Ovary (tissue), 9 donors: ENCODE data around the gene SIL1. TPM values are rescaled to one million over a fixed set of nuclear protein-coding genes. Genes with fewer than 3 reads are reported as not detected.
"Not testable (repeated sequence)": the region's sequence is repeated elsewhere in the genome, so short reads cannot be mapped to it uniquely, and the experiment has no call there.

Source experiments
- DNase-seq, 5 donors: peaks; one replicate each; pipeline ENCODE4 v3.0.0-alpha.2; 2019 to 2020
- H3K27ac ChIP-seq, 2 donors: fragments of 200-600 bp; one replicate each; pipeline versions ENCODE4 v1.5.1 to v1.8.0; 2019 to 2022
- H3K27me3 ChIP-seq: fragments of 200-600 bp; one replicate; pipeline ENCODE4 v1.8.0; 2022
- H3K36me3 ChIP-seq: fragments of 200-600 bp; sonication (generic); one replicate; pipeline ENCODE4 v1.5.1; 2019
- H3K4me1 ChIP-seq: one replicate; pipeline ENCODE4 v1.8.1; 2013; ENCODE audit warnings: mild to moderate bottlenecking, moderate library complexity; ENCODE audit not compliant: insufficient read depth
- H3K4me3 ChIP-seq: fragments of 200-600 bp; sonication (generic); one replicate; pipeline ENCODE4 v1.5.1; 2017
- H3K9me3 ChIP-seq, 2 donors: fragments of 200-600 bp in 1 of 2; sonication (generic) in 1 of 2; one replicate each; pipeline versions ENCODE4 v1.5.1 to v1.8.1; 2013 to 2019; ENCODE audit warnings: mild to moderate bottlenecking in 1 of 2, moderate library complexity in 1 of 2
- CTCF ChIP-seq, 3 donors: fragments of 450-650 bp in 2 of 3; fragments of 200-600 bp in 1 of 3; IDR thresholded peaks; one replicate each; pipeline versions ENCODE4 v1.5.1 to v1.8.0; 2016 to 2022; ENCODE audit warnings: antibody characterized with exemption in 3 of 3, mild to moderate bottlenecking in 1 of 3
- EP300 ChIP-seq: sonication (generic); formaldehyde crosslinking; IDR thresholded peaks from one replicate; pipeline ENCODE4 v1.6.1; 2017; ENCODE audit warnings: antibody characterized with exemption
- POLR2A ChIP-seq: fragments of 450-650 bp; IDR thresholded peaks from one replicate; pipeline ENCODE4 v1.6.1; 2017; ENCODE audit warnings: antibody characterized with exemption, mild to moderate bottlenecking, moderate library complexity
- WGBS, 3 donors: extraction: QIAGEN DNeasy Blood & Tissue Kit in 1 of 3; methylation state at CpG; one replicate each; pipeline versions ENCODE4 v1.1.5 to v1.1.7; 2013 to 2017; 5-methylcytosine and 5-hydroxymethylcytosine counted together
- intact Hi-C, 4 donors: fragments of 100-400 bp; cut with DNase I; formaldehyde crosslinking; loops; one replicate each; pipeline versions ENCODE4 v1.11.0 to v1.15.1; 2022 to 2023
- polyA plus RNA-seq, 2 donors: library from polyadenylated mRNA; stranded (reverse); fragments of 200-250 nt in 1 of 2; fragments of 350-450 nt in 1 of 2; fragmentation: Illumina TruSeq in 1 of 2; extraction: RNeasy Lipid Tissue Mini Kit (QIAGEN cat#74804) in 1 of 2; gene quantifications; one replicate each; pipeline ENCODE4 v1.2.3, GENCODE V29; 2013 to 2014
- total RNA-seq, 7 donors: library from RNA; depleted of rRNA in 2 of 7; stranded (reverse); fragments of >200 nt in 2 of 7; fragmentation: NEBNext Ultra II Directional in 3 of 7; extraction: Animal tissue kit (Norgen Biotek cat#: 25700) in 3 of 7; gene quantifications; one replicate each; pipeline versions ENCODE4 v1.1.0 to v1.2.4, GENCODE V29; 2016 to 2023
- donor health status: DM: no; HTN: no; CAD: no; lungs with moderate emphysema.
- donor health status: DM: no; HTN: no; CAD: no.
- donor health status: Bipolar disorder and iron deficiency.
- donor health status: DM: yes; HTN: yes; CAD: no.
- donor health status: DM: no; HTN: no; CAD: no.
- donor health status: DM: yes; HTN: yes; CAD: no.

The SIL1 gene
- total and polyA plus RNA-seq, 9 donors = 15.7 to 93.0 (median 34.9) TPM

GRCh38 chr5:139178935-139179334 lies 19.2 kb downstream of the SIL1 start:
- Histone ChIP-seq H3K4me3 (no peak overlapping the region), H3K4me1 (peaks cover 29% of the 10 kb centered on the region)
- 10 to 14% (median 11%) methylated on average over 1 of the region's 1 CpG for WGBS, 3 donors

GRCh38 chr5:139178589-139178917 lies 19.6 kb downstream of the SIL1 start:
- Histone ChIP-seq H3K4me3 (no peak overlapping the region), H3K27me3 (no peaks in the 10 kb centered on the region), H3K4me1 (peaks cover 29% of the 10 kb centered on the region), H3K36me3 (no peaks in the 10 kb centered on the region), H3K27ac (peak overlapping the region in 1 of 2 donors; percentile 70), H3K9me3 (no peaks in the 10 kb centered on the region)
- TF ChIP-seq EP300 = no peak
- no peak for TF ChIP-seq CTCF (IDR thresholded peaks at IDR 0.05)
- TF ChIP-seq POLR2A = no peak
- 8 to 15% (median 14%) methylated on average over 3 of the region's 3 CpGs for WGBS, 3 donors
- no peak for DNase-seq
- intact Hi-C loops = no loop called here

More at GRCh38 chr5:139178935-139179334, 19.2 kb downstream of the SIL1 start:
- no peaks in the 10 kb centered on the region for H3K27me3 ChIP-seq
- H3K9me3 ChIP-seq = no peaks in the 10 kb centered on the region
- no peak for TF ChIP-seq POLR2A
- no peak for TF ChIP-seq CTCF (IDR thresholded peaks at IDR 0.05)
- no peak for TF ChIP-seq EP300
- no peaks in the 10 kb centered on the region for H3K36me3 ChIP-seq
- DNase-seq = peak; percentile 58 to 76 (median 64)
- intact Hi-C loops = no loop called here
- peak overlapping the region; percentile 27 to 70 for H3K27ac ChIP-seq

GRCh38 chr5:139177809-139178588 lies 20.2 kb downstream of the SIL1 start:
- TF ChIP-seq EP300 = no peak
- no peak for TF ChIP-seq POLR2A
- TF ChIP-seq CTCF (IDR thresholded peaks at IDR 0.05) = no peak
- Histone ChIP-seq H3K27me3 (no peaks in the 10 kb centered on the region), H3K9me3 (no peaks in the 10 kb centered on the region), H3K36me3 (no peaks in the 10 kb centered on the region), H3K27ac (peak overlapping the region in 1 of 2 donors; percentile 70), H3K4me3 (no peak overlapping the region), H3K4me1 (peaks cover 29% of the 10 kb centered on the region)
- WGBS, 3 donors = 72 to 94% (median 77%) methylated on average over 1 of the region's 1 CpG
- DNase-seq = no peak
- intact Hi-C loops = no loop called here

- H3K36me3 ChIP-seq, H3K4me3 ChIP-seq, H3K27ac ChIP-seq, DNase-seq, H3K9me3 ChIP-seq, H3K27me3 ChIP-seq, intact Hi-C loops: not testable (repeated sequence)
- 95 to 98% (median 97%) methylated on average over 9 of the region's 9 CpGs for WGBS, 3 donors
- H3K4me1 ChIP-seq = peaks cover 27% of the 10 kb centered on the region
Observed at GRCh38 chr5:139177281-139177680, 20.9 kb downstream of the SIL1 start.

GRCh38 chr5:139174382-139174781 lies 23.8 kb downstream of the SIL1 start:
- H3K4me3 ChIP-seq, H3K36me3 ChIP-seq, H3K27ac ChIP-seq, DNase-seq, H3K27me3 ChIP-seq, H3K9me3 ChIP-seq, intact Hi-C loops: not testable (repeated sequence)
- WGBS, 3 donors = 91 to 100% (median 95%) methylated on average over 1 of the region's 1 CpG
- peaks cover 10% of the 10 kb centered on the region for H3K4me1 ChIP-seq
